ENCODE results near the gene IFNGR2. TPM values are rescaled to one million over a fixed set of nuclear protein-coding genes. Genes with fewer than 3 reads are reported as not detected.

Gene IFNGR2
- total RNA-seq, 2 donors from 2014 or later, result 53.7 to 128 TPM

GRCh38 chr21:33390479-33390878 is 12.7 kb upstream of the IFNGR2 start:
- no peaks in the 10 kb centered on the region for H3K36me3 ChIP-seq
- H3K9ac ChIP-seq (ENCODE audit: low read depth in 2 of 2, low read length in 2 of 2), result no peak overlapping the region
- no peak overlapping the region for H3K4me3 ChIP-seq
- no peak overlapping the region for H3K27ac ChIP-seq
- TF ChIP-seq, protein P1, sequence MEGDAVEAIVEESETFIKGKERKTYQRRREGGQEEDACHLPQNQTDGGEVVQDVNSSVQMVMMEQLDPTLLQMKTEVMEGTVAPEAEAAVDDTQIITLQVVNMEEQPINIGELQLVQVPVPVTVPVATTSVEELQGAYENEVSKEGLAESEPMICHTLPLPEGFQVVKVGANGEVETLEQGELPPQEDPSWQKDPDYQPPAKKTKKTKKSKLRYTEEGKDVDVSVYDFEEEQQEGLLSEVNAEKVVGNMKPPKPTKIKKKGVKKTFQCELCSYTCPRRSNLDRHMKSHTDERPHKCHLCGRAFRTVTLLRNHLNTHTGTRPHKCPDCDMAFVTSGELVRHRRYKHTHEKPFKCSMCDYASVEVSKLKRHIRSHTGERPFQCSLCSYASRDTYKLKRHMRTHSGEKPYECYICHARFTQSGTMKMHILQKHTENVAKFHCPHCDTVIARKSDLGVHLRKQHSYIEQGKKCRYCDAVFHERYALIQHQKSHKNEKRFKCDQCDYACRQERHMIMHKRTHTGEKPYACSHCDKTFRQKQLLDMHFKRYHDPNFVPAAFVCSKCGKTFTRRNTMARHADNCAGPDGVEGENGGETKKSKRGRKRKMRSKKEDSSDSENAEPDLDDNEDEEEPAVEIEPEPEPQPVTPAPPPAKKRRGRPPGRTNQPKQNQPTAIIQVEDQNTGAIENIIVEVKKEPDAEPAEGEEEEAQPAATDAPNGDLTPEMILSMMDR (IDR thresholded peaks at IDR 0.05), result no peak
- H3K4me1 ChIP-seq, result no peaks in the 10 kb centered on the region
- intact Hi-C loops (cut with DNase I), result no loop called here
- DNase-seq, result no peak
- H3K27me3 ChIP-seq, result no peaks in the 10 kb centered on the region
- no peaks in the 10 kb centered on the region for H3K9me3 ChIP-seq

DNA sequence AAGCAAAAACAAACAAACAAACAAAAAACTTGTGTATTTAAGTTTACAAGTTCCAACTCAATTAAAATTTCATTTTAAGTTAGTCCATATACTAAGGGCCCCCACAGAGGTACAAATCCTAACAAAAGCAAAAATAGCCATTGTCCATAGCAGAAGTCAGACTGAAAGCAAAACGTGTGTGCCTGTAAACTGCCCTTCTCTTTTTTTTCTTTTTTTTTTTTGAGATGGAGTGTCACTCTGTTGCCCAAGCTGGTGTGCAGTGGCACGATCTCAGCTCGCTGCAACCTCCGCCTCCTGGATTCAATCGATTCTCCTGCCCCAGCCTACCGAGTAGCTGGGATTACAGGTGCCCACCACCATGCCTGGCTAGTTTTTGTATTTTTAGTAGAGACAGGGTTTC is 11.6 kb upstream of the IFNGR2 start:
- Histone ChIP-seq H3K9me3 (no peaks in the 10 kb centered on the region), H3K27me3 (no peaks in the 10 kb centered on the region), H3K4me3 (no peak overlapping the region), H3K27ac (no peak overlapping the region), H3K36me3 (no peaks in the 10 kb centered on the region), H3K9ac (ENCODE audit: low read depth in 2 of 2, low read length in 2 of 2) (no peak overlapping the region), H3K4me1 (no peaks in the 10 kb centered on the region)
- DNase-seq, result no peak
- TF ChIP-seq, protein P1 (IDR thresholded peaks at IDR 0.05), result no peak
- intact Hi-C loops (cut with DNase I), result no loop called here

- DNase-seq, result no peak
- intact Hi-C loops (cut with DNase I), result no loop called here
- Histone ChIP-seq H3K27me3 (no peaks in the 10 kb centered on the region), H3K4me3 (no peak overlapping the region), H3K9ac (ENCODE audit: low read depth in 2 of 2, low read length in 2 of 2) (no peak overlapping the region), H3K9me3 (no peaks in the 10 kb centered on the region), H3K36me3 (no peaks in the 10 kb centered on the region), H3K27ac (no peak overlapping the region), H3K4me1 (no peaks in the 10 kb centered on the region)
- TF ChIP-seq, protein P1 (IDR thresholded peaks at IDR 0.05), result no peak
Measured at GRCh38 chr21:33392284-33392985, 10.8 kb upstream of the IFNGR2 start.

DNA sequence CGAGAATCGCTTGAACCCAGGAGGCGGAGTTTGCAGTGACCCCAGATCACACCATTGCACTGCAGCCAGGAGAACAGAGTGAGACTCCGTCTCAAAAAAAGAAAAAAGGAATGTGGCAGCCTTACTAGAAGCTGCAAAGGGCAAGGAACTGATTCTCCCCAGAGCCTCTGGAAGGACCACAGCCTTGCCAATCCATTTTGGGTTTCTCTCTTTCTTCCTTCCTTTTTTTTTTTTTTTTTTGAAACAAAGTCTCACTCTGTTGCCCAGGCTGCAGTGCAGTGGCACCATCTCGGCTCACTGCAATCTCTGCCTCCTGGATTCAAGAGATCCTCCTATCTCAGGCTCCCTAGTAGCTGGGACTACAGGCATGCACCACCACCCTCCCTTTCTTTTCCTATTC is 9.9 kb upstream of the IFNGR2 start:
- no peak for DNase-seq
- Histone ChIP-seq H3K9me3 (no peaks in the 10 kb centered on the region), H3K4me3 (no peak overlapping the region), H3K27ac (no peak overlapping the region), H3K4me1 (no peaks in the 10 kb centered on the region), H3K36me3 (no peaks in the 10 kb centered on the region), H3K9ac (ENCODE audit: low read depth in 2 of 2, low read length in 2 of 2) (no peak overlapping the region), H3K27me3 (no peaks in the 10 kb centered on the region)
- intact Hi-C loops (cut with DNase I), result no loop called here
- TF ChIP-seq, protein P1 (IDR thresholded peaks at IDR 0.05), result no peak

- no peaks in the 10 kb centered on the region for H3K36me3 ChIP-seq
- H3K4me1 ChIP-seq, result no peaks in the 10 kb centered on the region
- TF ChIP-seq, protein P1 (IDR thresholded peaks at IDR 0.05), result no peak
- intact Hi-C loops (cut with DNase I), result no loop called here
- no peak overlapping the region for H3K4me3 ChIP-seq
- H3K9ac ChIP-seq (ENCODE audit: low read depth in 2 of 2, low read length in 2 of 2), result no peak overlapping the region
- no peaks in the 10 kb centered on the region for H3K27me3 ChIP-seq
- no peak for DNase-seq
- no peak overlapping the region for H3K27ac ChIP-seq
- H3K9me3 ChIP-seq, result no peaks in the 10 kb centered on the region
Measured at GRCh38 chr21:33394260-33394659, 9.0 kb upstream of the IFNGR2 start.
